Lung (tissue), 12 donors: ENCODE data around the gene CFAP61. TPM values are rescaled to one million over a fixed set of nuclear protein-coding genes. Genes with fewer than 3 reads are reported as not detected.

Experiments
- ATAC-seq: fragments of 200-7000 bp; cut with Tn5 transposase; one replicate; pipeline ENCODE4 v1.9.1; 2020; ENCODE audit warnings: moderate number of reproducible peaks; ENCODE audit not compliant: insufficient read depth, low FRiP score
- DNase-seq, 3 donors: peaks; one replicate each; pipeline ENCODE4 v3.0.0-alpha.2; 2013 to 2017
- H3K27ac ChIP-seq, 2 donors: one replicate each; pipeline ENCODE4 v1.5.1; 2013; ENCODE audit warnings: mild to moderate bottlenecking in 2 of 2, moderate library complexity in 2 of 2, control low read depth in 1 of 2, inconsistent platforms in 1 of 2, low read depth in 1 of 2, low read length in 1 of 2
- H3K27me3 ChIP-seq, 3 donors: one replicate each; pipeline ENCODE4 v1.5.1; 2013; ENCODE audit warnings: low read length in 2 of 3; ENCODE audit not compliant: control insufficient read depth in 3 of 3, insufficient read depth in 3 of 3
- H3K36me3 ChIP-seq, 4 donors: one replicate each; pipeline ENCODE4 v1.5.1; 2013; ENCODE audit warnings: low read length in 4 of 4, mild to moderate bottlenecking in 1 of 4, moderate library complexity in 1 of 4; ENCODE audit not compliant: control insufficient read depth in 4 of 4, insufficient read depth in 4 of 4
- H3K4me1 ChIP-seq, 5 donors: one replicate each; pipeline ENCODE4 v1.5.1; 2013; ENCODE audit warnings: low read length in 5 of 5, mild to moderate bottlenecking in 2 of 5, moderate library complexity in 1 of 5; ENCODE audit not compliant: control insufficient read depth in 5 of 5, insufficient read depth in 5 of 5
- H3K4me3 ChIP-seq: one replicate; pipeline ENCODE4 v1.5.1; 2013; ENCODE audit warnings: mild to moderate bottlenecking, control low read depth, moderate library complexity
- H3K9ac ChIP-seq, 2 donors: one replicate each; pipeline ENCODE4 v1.5.1; 2013; ENCODE audit warnings: low read length in 2 of 2, control low read depth in 1 of 2; ENCODE audit not compliant: insufficient read depth in 1 of 2
- H3K9me3 ChIP-seq, 4 donors: one replicate each; pipeline ENCODE4 v1.5.1; 2013; ENCODE audit warnings: low read length in 3 of 4, mild to moderate bottlenecking in 1 of 4, moderate library complexity in 1 of 4; ENCODE audit not compliant: control insufficient read depth in 4 of 4, insufficient read depth in 3 of 4
- CTCF ChIP-seq: IDR thresholded peaks from 2 replicates; pipeline ENCODE4 v1.5.1; 2012; ENCODE audit warnings: mild to moderate bottlenecking; ENCODE audit errors: control extremely low read depth, extremely low read depth
- WGBS, 2 donors: extraction: QIAGEN DNeasy Blood & Tissue Kit; methylation state at CpG; one replicate each; pipeline ENCODE4 v1.1.7; 2013; 5-methylcytosine and 5-hydroxymethylcytosine counted together
- polyA plus RNA-seq, 2 donors: library from polyadenylated mRNA; stranded (reverse); fragments of 200-250 nt; gene quantifications; one replicate each; pipeline ENCODE4 v1.2.1, GENCODE V29; 2013
- total RNA-seq, 2 donors: library from RNA; depleted of rRNA in 1 of 2; stranded (reverse); fragments of >200 nt in 1 of 2; gene quantifications; one replicate each; pipeline ENCODE4 v1.2.1, GENCODE V29; 2014 to 2021
- donor health status: control.
- donor health status: control.
- donor health status: Bipolar disorder and iron deficiency.
- donor health status: healthy.
- donor health status: DM: yes; HTN: yes; CAD: no.

Gene CFAP61
- total and polyA plus RNA-seq, 4 donors: 2.0 to 15.4 (median 6.5) TPM

DNA sequence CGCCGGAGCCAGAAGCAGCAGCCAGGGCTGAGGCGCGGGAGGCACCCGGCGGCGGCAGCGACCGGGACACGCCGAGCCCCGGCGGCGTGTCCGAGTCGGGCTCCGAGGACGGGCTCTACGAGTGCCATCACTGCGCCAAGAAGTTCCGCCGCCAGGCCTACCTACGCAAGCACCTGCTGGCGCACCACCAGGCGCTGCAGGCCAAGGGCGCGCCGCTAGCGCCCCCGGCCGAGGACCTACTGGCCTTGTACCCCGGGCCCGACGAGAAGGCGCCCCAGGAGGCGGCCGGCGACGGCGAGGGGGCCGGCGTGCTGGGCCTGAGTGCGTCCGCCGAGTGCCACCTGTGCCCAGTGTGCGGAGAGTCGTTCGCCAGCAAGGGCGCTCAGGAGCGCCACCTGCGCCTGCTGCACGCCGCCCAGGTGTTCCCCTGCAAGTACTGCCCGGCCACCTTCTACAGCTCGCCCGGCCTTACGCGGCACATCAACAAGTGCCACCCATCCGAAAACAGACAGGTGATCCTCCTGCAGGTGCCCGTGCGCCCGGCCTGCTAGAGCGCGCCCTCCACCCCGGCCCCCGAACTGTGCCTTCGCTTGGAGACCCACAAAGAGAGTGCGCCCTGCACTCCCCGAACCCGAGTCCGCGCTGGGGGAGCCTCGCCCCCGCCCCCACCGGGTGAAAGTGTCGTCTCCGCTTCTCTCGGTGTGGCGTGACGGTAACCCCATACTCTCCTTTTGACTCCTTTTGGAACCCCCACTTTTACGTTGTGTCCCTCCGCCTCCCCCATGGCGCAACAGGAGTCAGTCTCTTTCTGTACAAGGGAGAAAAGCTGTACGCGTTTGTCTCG, 317.1 kb downstream of the CFAP61 start:
- WGBS, 2 donors: 2% methylated on average over 77 to 86 of the region's 86 CpGs
- DNase-seq: peak in 1 of 3 donors; percentile 31

DNA sequence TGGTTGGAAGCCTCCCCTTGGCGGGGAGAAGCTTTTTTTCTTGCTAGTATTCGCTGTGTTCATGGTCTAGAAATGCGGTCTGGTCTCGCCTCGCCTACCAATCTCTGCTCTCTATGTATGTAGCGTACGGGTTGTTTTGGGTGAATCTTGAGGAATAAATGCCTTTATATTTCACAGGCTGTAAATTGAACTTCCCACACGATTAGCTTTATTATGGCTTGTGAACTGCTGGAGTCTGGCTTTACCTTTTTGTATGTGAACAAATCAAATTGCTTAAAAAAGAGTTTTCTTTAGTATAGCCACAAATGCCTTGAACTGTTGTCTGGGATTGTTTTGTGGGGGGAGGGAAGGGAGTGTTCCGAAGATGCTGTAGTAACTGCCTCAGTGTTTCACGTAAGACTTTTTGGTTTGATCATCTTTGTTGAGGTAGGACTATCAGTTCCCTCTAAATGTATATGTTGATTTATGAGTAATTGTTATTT, 317.8 kb downstream of the CFAP61 start:
- Histone ChIP-seq H3K36me3 (no peaks in the 10 kb centered on the region), H3K27me3 (peaks cover 40 to 82% (median 65%) of the 10 kb centered on the region in 3 donors), H3K4me1 (peaks cover 0 to 20% (median 3%) of the 10 kb centered on the region in 5 donors), H3K4me3 (no peak overlapping the region), H3K9me3 (peaks cover 0 to 8% (median 0%) of the 10 kb centered on the region in 4 donors), H3K9ac (no peak overlapping the region), H3K27ac (no peak overlapping the region)
- 13% methylated on average over 10 of the region's 10 CpGs for WGBS, 2 donors
- no peak for TF ChIP-seq CTCF
- DNase-seq (no peak), ATAC-seq (no peak)

More for the DNA sequence above, 317.1 kb downstream of the CFAP61 start:
- peaks cover 0 to 8% (median 0%) of the 10 kb centered on the region in 4 donors for H3K9me3 ChIP-seq
- no peak overlapping the region for H3K4me3 ChIP-seq
- H3K9ac ChIP-seq: no peak overlapping the region
- no peaks in the 10 kb centered on the region for H3K36me3 ChIP-seq
- no peak for TF ChIP-seq CTCF
- H3K4me1 ChIP-seq: peaks cover 0 to 21% (median 3%) of the 10 kb centered on the region in 5 donors
- H3K27ac ChIP-seq: no peak overlapping the region
- ATAC-seq: no peak
- H3K27me3 ChIP-seq: peaks cover 44 to 81% (median 67%) of the 10 kb centered on the region in 3 donors

DNA sequence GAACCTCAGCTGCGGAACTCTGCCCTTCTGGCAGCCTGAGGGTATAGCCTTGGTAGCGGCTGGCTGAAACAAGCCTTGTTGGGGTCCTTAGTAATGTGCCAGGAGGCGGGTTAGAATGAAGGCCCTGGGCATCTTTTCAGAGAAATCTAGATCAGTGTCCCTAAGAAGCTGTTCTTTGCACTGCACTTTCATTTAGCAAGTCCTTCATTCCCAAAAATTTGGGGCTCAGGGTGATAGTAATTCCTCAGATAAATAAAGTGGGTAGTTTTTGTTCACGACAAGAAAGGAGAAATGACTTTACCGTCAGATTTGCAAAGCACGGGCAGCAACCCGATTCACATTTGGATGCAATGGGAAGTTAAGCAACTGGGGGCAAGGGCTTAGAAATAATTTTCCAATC, 318.8 kb downstream of the CFAP61 start:
- H3K9me3 ChIP-seq: peaks cover 0 to 8% (median 0%) of the 10 kb centered on the region in 4 donors
- WGBS, 2 donors: 12 to 25% methylated on average over 7 of the region's 7 CpGs
- no peak overlapping the region for H3K27ac ChIP-seq
- no peak overlapping the region for H3K9ac ChIP-seq
- H3K4me3 ChIP-seq: no peak overlapping the region
- H3K36me3 ChIP-seq: no peaks in the 10 kb centered on the region
- peaks cover 40 to 81% (median 59%) of the 10 kb centered on the region in 3 donors for H3K27me3 ChIP-seq
- no peak for TF ChIP-seq CTCF
- no peak for ATAC-seq
- no peak for DNase-seq
- peaks cover 0 to 20% (median 3%) of the 10 kb centered on the region in 5 donors for H3K4me1 ChIP-seq
